Renal cortical epithelial cell (primary cell): ENCODE data around the gene CTSE. TPM values are rescaled to one million over a fixed set of nuclear protein-coding genes. Genes with fewer than 3 reads are reported as not detected.

Source experiments
- DNase-seq: peaks from one replicate; pipeline ENCODE4 v3.0.0-alpha.2; 2011; ENCODE audit warnings: low read depth
- total RNA-seq: library from RNA; depleted of rRNA; stranded (reverse); fragments of >200 nt; gene quantifications from 2 replicates; pipeline ENCODE4 v1.2.3, GENCODE V29; 2014

The CTSE gene
- total RNA-seq, 1 donor from 2014 or later: 0.10 TPM

DNA sequence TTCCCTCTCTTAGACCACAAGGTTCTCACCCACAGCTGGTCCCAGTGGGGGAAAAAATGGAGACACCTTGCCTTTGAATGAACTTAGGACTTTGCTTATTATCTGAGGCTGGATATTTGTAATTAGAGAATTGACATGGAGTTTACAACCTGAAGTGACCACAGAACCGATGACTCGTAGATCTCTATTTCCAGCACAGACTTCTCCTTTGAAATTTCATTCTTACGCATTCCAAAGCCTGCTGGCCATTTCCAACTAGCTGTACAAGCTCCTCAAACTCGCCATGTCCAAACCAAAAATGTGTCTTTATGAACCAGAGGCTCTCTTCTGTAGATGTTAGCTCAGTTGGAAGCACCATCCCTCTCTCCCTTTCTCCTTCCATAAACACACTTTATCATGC is 32.5 kb downstream of the CTSE start:
- DNase-seq: peak; percentile 86

DNA sequence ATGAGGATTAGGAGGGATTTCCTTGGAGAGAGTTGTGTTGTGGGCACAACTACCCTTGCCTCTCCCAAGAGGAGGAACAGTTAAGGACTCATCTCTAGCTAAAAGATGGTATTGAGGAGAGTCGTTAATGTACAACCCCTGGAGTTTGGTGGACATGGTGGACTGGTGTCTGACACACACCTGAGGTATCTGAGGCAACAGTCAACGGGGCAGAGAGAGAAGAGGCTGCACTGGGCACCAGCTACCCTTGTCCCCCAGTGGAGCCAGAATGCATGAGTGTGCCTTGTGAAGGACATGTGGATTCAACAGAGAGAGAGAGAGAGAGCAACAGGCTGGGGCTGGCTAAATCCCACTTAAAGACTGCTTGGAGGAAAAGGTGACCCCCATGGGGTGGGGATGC is 33.5 kb downstream of the CTSE start:
- no peak for DNase-seq

DNA sequence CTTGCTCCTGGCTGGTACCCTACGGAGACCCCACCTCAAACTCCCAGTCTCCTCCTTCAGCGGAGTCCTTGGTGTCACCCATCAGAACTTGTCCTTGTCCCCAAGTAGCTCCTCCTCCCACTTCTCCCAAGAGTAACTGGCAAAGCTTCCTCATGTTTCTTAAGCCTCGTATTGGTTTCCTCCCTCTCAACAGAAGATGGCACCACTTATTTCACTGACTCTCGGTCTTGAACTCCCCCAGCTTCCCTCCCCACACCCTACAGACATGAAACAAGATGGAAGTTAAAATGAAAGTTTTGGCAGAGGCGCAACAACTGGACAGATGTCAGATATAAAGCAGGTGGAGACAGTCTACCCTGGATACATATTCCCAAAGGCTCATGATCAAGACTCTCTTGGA is 33.9 kb downstream of the CTSE start:
- no peak for DNase-seq

DNA sequence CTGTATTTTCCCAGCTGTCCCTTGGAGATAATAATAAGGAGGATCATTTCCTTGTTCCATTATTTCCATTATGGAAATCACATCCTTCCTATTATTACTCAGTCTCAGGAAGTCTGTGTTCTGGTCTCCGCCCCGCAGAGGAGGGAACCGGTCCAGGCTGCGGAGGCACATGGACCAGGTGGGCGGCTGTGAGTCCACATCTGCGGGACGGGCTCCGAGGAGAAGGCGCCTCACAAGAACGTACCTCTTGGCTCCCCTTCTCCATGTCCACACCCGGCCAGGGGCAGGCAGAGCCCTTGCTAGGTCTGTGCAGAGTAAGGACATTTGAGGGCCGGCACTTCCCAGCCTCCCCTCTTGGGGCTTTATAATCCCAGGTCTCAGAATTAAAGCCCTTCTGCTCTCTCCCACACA is 35.1 kb downstream of the CTSE start:
- DNase-seq: no peak

DNA sequence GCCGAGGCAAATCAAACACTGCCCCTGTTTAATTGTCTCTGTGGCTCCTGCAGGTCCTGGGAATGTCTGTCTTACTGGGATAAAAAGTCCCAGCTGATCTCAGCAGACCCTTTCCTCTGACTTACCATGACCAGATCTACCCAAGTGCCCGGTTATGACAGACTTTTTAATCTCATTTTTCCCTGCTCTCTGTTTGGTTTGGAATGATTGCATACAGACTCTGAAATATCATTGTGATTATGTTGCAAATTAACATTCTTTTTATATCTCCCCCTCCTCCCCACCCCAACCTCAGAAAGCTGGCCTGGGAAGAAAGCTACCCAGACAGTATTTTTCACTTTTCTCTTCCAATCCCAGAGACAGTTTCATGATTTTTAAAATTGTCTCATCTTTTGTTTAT is 36.8 kb downstream of the CTSE start:
- no peak for DNase-seq

DNA sequence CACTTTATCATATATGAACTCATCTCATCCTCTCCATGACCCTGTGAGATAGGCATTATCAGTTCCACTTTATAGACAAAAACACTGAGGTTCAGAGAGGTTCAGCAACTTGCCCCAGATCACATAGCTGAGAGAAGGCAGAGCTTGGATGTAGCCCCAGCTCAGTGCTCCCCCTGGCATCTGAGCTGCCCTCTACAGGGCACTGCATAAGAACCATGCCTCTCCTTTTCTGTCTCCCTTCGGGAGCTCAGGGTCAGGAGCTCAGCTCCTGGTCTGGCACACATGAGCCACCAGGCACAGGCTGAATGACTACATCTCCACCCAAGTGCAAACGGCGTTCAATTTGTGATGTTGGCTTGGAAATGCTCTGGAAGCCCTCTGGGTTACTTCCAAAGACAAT is 37.4 kb downstream of the CTSE start:
- DNase-seq: no peak

DNA sequence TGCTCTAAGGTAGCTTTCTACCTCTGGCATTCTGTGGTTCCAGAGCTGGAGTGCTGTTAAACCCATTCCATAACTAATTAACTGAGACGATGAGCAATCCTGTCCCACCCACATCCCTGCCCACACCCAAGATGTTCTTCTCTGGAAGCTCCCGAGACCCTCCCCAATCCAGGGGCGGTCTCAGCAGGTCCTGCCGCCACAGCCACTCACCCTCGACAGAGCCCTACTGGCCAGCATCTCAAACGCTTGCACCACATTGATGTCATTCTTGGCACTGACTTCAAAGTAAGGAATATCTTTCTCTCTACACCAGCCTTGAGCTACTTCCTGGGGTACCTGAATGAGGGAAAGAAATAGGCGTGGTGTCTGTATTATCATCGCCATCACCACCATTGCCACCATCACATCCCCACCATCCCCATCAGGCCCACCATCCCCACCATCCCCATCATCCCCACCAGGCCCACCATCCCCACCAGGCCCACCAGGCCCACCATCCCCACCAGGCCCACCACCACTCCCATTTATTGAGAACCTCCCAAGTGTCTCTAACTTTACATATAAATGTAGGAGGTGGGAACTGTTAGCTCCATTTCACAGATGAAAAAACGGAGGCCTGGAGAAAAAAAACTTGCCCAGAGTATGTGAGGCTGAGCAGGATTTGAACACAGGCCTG is 38.2 kb downstream of the CTSE start:
- DNase-seq: peak; percentile 93

DNA sequence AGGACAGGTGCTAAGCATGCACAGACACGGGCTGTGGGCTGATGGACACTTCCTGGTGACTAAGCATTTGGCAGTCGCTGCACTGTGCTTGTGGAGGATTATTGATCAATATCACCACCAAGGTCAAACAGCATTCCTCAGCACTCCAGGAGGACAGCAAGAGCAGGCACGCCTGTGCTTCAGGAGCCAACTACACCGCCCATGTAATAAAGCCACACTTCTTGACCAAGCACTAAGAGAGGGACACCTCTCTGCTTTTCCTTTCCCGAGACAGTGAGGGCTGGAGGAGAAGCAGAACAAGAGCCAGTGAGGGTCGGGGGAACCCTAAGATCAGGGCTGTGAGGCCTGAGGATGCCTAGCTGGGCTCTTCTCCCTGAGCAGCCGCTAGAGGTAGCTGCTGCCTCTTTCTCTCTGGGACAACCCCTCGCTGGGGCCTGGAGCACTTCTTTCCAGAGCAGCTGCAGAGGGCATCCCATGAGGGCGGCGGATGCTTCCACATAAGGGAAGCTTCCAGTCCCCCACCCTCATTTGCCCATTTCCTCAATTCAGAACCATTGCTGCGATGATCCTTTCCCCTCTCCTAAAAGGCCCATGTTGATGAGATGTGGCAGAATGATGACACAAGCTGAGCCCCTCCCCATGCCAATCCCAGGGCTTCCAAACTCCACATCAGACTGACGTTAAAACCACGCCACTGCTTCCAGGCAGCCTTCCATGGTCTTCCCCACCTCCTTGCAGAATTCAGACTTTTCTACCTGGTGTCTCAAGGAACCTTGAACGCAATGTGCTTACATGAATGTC is 39.6 kb downstream of the CTSE start:
- peak; percentile 53 for DNase-seq

DNA sequence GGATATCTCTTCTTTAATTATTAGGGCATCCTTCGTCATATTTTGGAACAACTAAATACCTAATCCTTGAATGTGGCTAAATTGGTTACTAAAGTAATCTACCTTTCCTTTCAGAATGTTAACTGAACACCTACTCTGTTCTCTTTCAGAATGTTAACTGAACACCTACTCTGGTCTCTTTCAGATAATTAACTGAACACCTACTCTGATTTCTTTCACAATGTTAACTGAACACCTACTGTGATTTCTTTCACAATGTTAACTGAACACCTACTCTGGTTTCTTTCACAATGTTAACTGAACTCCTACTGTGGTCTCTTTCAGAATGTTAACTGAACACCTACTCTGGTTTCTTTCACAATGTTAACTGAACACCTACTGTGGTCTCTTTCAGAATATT is 42.4 kb downstream of the CTSE start:
- DNase-seq: no peak

DNA sequence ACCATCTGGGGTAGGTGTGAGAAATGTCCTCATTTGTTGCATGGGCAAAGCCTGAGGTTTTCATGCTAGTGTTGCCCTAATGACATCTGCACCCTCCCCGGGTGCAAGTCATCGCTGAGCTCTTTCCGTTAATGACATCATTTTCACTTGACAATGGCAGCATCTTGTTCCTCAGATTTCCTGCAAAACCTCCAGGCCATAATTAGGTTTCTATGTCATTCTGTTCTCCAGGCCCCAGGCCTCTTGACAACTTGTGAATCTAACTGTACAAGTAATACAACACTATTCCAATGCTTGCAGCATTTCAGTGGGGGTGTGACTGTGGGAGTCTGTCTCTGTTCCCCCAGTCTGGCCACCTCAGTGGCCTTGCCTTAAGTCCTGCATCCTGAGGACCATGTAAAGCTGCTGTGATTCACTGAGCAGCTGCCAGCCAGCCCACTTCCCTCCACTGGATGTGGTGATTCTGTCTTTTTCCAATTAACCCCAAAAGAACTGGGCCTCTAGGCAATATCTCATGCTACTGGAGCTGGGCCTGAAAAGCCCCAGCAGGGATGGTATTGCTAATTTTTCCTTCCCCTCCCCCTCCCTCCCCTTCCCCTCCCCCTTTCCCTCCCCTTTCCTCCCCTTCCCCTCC is 43.3 kb downstream of the CTSE start:
- DNase-seq: no peak

DNA sequence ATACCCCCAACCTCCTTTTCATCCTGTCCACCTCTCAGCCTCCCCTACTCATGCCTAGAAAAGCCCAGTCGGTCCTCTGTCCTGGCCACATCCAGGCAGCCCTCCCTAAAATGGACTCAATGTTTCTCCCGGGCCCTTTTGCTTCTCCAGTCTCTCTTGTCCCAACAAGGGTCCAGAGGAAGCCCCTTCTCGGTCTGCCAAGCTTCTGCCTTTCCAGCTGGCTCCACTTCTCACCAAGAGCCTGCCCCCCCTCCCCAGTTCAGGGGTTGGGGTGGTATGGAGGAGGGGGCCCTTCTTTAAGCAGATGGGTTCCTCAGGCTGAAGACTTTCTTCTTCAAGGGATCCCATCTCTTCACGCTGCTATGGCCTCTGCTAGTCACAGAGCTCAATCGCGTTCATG is 44.4 kb downstream of the CTSE start:
- DNase-seq: no peak

DNA sequence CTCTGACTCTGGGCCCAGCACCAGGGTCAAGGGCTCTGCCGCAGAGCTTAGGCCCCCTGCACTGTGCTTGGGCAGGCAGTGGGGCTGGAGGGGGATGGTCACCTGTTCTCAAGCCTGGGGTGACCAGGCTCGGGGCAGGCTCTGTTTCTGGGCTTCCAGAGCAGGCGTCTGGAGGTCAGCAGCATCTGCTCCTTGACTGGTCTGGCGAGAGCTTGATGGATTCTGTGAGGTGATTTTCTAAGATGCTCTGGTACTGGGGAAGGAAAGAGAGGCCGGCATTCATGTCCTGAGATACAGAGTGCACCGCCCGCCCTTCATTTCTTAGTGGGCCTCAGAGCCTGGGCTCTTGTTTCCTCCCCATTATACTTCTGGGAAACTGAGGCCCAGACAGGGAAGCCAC is 45.0 kb downstream of the CTSE start:
- no peak for DNase-seq

DNA sequence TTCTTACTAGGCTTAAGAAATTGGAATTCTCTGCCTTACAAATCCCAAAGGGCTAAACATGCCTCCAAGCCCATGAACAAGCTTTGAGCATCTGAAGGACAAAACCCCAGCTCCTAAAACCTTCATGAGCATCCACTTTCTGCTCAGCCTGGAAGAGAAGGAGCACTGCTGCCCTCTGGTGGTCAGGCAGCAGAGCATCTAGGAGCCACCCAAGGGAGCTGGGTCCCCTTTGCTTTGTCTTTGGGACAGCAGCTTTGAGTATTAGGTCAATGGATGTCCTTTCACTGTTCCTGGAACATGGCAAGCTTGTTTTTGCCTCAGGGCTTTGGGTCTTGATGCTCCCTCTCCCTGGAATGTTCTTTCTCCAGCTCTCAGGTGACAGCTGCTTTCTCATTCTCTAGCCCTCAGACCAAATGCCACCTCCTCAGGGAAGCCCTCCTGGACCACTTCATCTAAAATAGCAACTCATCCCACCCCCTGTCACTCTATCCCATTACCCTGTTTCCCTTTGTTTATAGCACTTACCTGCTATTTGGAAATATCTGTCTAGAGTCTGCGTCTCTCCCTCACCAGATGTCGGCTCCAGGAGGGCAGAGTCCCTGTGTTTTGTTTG is 46.2 kb downstream of the CTSE start:
- peak; percentile 66 for DNase-seq

DNA sequence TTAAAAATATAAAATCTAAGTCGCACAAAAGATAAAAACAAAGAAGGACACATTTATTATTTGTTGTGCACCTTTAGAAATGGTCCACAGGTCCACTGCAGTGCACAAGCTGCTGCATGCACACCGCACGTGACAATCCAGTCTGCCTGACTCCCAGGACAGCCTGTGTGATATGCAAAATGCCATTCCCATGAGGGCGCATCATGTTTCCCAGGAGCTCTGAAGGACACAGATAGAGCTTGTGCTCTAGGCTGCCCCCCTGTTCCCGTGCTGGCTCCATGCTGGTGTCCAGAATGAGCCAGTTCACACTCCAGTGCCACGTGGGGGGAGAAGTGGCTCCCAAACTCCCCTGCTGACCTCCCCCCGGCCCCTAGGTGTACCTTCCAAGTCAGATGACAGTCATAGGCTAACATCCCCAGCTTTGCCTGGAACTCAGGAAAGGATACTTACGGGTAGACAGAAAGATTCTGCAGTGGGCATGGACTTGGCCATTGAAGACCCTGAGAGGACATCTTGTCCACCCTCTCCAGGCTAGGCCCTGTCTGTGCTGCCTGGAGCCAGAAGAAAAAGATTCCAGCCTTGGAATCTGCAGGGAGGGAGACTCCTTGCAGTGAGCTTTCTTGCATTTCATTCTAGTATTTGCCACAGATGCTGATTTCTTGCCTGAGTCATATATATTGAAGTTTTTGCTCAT is 46.8 kb downstream of the CTSE start:
- peak; percentile 54 for DNase-seq

DNA sequence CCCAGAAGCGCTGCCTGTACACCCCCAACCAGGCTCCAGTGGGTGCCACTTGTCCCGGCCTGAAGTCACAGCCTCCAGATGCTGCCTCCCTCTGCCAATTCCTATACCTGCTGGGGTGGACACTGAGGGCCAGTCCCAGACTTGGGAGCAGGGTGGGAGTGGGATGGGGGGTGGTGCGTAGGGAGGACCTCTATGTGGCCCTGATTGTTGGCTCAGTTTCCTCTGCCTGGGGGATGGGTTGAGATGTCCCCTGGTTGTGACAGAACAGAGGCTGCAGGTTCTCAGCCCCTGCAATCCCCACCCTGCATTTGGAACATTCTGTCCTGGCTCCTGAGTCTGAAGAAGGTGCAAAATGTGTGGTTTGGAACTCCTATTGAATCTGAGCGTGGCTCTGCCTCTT is 47.7 kb downstream of the CTSE start:
- DNase-seq: no peak

DNA sequence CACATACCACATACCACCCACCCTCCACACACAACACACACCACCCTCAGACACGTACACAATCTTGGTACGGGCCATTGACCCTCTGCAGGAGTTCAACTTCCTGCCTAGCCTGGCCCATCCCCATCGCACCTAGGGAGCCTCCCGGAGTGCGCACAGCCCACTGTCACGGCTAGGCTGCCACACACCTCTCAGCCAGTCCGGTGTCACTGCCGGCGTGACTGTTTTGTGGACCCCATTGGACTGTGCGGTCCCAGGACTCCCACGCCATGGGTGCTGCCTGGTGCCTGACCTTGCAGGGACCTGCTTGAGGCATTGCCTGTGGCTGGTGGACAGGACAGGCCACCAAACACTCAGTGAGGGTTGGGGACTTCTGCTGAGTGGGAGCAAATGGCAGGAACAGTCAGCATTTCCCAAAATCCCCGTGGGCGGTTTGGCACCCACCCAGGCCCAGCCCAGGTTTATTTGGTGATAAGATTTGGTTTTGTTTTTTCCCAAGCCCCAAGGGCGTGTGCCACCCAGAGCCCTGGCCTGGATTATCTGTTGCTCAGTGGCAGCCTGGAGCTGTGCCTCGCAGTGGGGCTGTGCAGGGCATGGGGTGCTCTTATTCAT is 48.2 kb downstream of the CTSE start:
- DNase-seq: no peak

DNA sequence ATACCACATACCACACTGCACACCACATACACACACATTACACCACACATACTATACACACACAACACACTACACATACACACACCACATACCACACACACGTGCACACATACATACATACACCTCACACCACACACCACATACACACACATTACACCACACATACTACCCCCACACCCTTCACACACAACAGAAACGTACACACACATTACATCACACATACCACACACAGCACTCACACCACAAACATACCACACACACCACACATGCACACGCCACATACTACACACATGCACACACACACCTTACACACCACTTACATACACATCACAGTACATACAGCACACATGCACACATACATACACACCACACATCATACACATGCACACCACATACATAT is 49.0 kb downstream of the CTSE start:
- DNase-seq: no peak

DNA sequence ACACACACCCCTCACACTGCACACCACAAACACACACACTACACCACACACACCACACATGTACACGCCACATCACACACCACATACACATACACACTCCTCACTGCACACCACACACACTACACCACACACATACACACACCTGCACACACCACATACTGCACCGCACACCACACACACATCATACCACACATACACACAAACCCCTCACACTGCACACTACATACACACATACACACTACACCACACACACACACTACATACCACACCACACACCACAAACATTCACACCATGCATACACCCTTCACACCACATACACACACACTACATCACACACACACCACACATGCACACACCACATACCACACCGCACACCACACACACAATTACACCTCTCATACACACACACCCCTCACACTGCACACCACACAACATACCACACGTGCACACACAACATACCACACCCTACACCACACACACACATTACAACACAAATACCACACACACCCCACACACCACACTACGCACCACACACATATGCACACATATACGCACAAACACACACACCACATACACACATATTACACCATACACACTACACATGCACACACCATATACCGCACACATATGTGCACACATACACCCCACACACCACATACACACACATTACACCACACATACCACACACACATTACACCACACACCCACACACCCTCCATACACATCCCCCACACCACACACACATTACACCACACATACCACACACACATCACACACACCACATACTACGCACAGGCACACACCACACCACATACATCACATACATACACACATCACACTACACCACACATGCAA is 50.1 kb downstream of the CTSE start:
- no peak for DNase-seq

DNA sequence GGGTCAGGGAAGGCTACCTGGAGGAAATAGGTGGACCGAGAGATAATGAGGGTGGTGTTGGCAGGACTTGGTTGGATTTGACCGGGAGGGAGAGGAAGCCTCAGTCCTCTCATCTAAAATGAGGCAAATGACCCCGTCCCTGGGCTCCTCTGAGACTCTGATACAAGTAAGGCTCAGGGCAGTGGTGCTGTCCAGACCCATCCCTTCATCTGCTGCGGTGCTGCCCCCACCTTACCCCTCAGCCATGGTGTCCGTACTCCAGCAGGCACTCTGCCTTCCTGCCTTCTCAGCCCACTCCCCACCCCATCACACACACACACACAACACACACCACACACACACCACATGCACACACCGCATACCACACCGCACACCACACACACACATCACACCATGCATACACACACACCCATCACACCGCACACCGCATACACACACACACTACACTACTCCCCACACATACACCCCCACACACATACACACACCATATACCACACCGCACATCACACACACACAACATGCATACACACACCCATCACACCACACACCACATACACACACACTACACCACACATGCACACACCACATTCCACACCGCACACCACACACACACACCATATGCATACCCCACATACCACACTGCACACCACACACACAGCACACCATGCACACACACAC is 51.1 kb downstream of the CTSE start:
- DNase-seq: no peak

DNA sequence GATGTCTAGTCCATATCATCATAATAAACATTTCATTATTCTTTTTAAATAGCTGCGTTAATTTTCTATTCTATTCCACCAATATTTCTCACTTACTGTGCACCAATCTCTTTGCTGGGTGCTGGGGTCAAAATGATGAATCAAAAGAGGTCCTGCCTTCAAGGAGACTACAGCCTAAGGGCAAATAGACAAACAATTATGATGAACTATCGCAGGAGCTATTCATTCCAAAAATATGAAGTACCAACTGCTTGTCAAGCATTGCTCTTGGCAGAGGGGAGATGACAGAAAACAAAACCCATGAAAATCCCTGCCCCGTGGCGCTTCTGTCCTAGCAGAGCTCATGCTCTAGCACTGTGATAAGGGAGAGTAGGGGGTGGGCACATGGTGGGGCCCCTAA is 51.6 kb downstream of the CTSE start:
- no peak for DNase-seq
